ENCODE measurements around the gene C17orf58. TPM values are rescaled to one million over a fixed set of nuclear protein-coding genes. Genes with fewer than 3 reads are reported as not detected.
"Not testable (repeated sequence)": the region's sequence is repeated elsewhere in the genome, so short reads cannot be mapped to it uniquely, and the experiment has no call there.

The C17orf58 gene
- total and polyA plus RNA-seq, 9 of the 15 experiments (the other 6 are each of a cell fraction or from before 2014, with no cell fraction given): 8.6 to 37.4 (median 27.6) TPM

- POLR2A ChIA-PET; in situ Hi-C loops (cut with MboI): not testable (repeated sequence)
These were observed 22.2 kb upstream of the C17orf58 start for GRCh38 chr17:68018493-68018892.

More at GRCh38 chr17:68018493-68018892, 22.2 kb upstream of the C17orf58 start:
- H3K4me1 ChIP-seq (replicated peaks in 1 of 2; ENCODE audit: control insufficient read depth in 2 of 2, insufficient read depth in 2 of 2, low read length in 2 of 2): peaks cover 12 to 13% of the 10 kb centered on the region in 2 experiments; a peak in 4 of 5 replicates
- H3K4me2 ChIP-seq (ENCODE audit: insufficient read depth, low read length); BruUV-seq (replicated peaks); H3K27ac ChIP-seq (ENCODE audit: extremely low read depth, low read depth, low read length); ATAC-seq; H3K9me3 ChIP-seq (replicated peaks; ENCODE audit: control insufficient read depth, insufficient read depth, low read depth, low read length); FAIRE-seq; H3K9ac ChIP-seq (ENCODE audit: insufficient read depth in 1 of 2, low read depth in 2 of 2, low read length in 2 of 2); CTCF ChIA-PET (ENCODE audit: low intra/inter-chr PET ratio); H2AFZ ChIP-seq (ENCODE audit: low read depth, low read length); H3K27me3 ChIP-seq (ENCODE audit: control insufficient read depth in 2 of 2, insufficient read depth in 2 of 2, low read length in 2 of 2); DNase-seq (ENCODE audit: extremely low read depth in 1 of 4, low spot score in 3 of 4); H3K79me2 ChIP-seq (ENCODE audit: control insufficient read depth, insufficient read depth, low read length); H3K4me3 ChIP-seq; H4K20me1 ChIP-seq (replicated peaks; ENCODE audit: control insufficient read depth, insufficient read depth, low read length); H3K36me3 ChIP-seq (ENCODE audit: control insufficient read depth, insufficient read depth, low read length); H3K9me1 ChIP-seq (ENCODE audit: control insufficient read depth, insufficient read depth, low read length): not testable (repeated sequence)
- TF ChIP-seq ZBTB33 (CRISPR knock-in tag; IDR thresholded peaks at IDR 0.05): peak; percentile 79; the same call in 1 of the 2 replicates
- 86% methylated on average over 16 of the region's 21 CpGs for WGBS (ENCODE audit: insufficient coverage, low coverage, missing lambda C conversion rate)
- intact Hi-C loops (cut with micrococcal nuclease): loop anchor here (10.0 kb wide), 1 partner anchor 184 kb away; no protein-coding TSS in a partner anchor
